ENCODE measurements around the gene PHC3. TPM values are rescaled to one million over a fixed set of nuclear protein-coding genes. Genes with fewer than 3 reads are reported as not detected.

Gene PHC3
- total RNA-seq, 6 experiments from 2014 or later: 38.8 to 61.3 (median 55.7) TPM

GRCh38 chr3:170222647-170223541 lies 41.4 kb upstream of the PHC3 start:
- Mint-ChIP-seq H3K36me3 (ENCODE audit: low read depth) (peaks cover 6% of the 10 kb centered on the region; the same call in 1 of the 2 replicates), H3K27me3 (ENCODE audit: insufficient read depth) (no peaks in the 10 kb centered on the region; the same call in 1 of the 2 replicates), H3K4me1 (ENCODE audit: low read depth) (peaks cover 69% of the 10 kb centered on the region), H3K4me3 (peak overlapping the region; percentile 94), H3K27ac (peak overlapping the region; percentile 71), H3K9me3 (no peaks in the 10 kb centered on the region)
- DNase-seq: peak; percentile 15
- peak; percentile 49 for TF ChIP-seq CTCF (IDR thresholded peaks at IDR 0.05)

- no peak; the same call in 1 of the 2 replicates for TF ChIP-seq CTCF (IDR thresholded peaks at IDR 0.05)
- Mint-ChIP-seq H3K9me3 (no peaks in the 10 kb centered on the region), H3K4me3 (peak within 1 kb of the TSS; percentile 94), H3K36me3 (ENCODE audit: low read depth) (peaks cover 6% of the 10 kb centered on the region; the same call in 1 of the 2 replicates), H3K4me1 (ENCODE audit: low read depth) (peaks cover 61% of the 10 kb centered on the region), H3K27ac (peak within 1 kb of the TSS; percentile 100), H3K27me3 (ENCODE audit: insufficient read depth) (no peaks in the 10 kb centered on the region; the same call in 1 of the 2 replicates)
- DNase-seq: peak; percentile 95
Measured at GRCh38 chr3:170221924-170222646, 40.6 kb upstream of the PHC3 start, which contains the start of gene PRKCI. TSS of gene PRKCI (plus strand) at chr3:170222424. CDS start at chr3:170222670, 246 bp downstream.

- TF ChIP-seq CTCF (IDR thresholded peaks at IDR 0.05): no peak
- peaks cover 49% of the 10 kb centered on the region for H3K4me1 Mint-ChIP-seq (ENCODE audit: low read depth)
- H3K27me3 Mint-ChIP-seq (ENCODE audit: insufficient read depth): no peaks in the 10 kb centered on the region; the same call in 1 of the 2 replicates
- peaks cover 6% of the 10 kb centered on the region; the same call in 1 of the 2 replicates for H3K36me3 Mint-ChIP-seq (ENCODE audit: low read depth)
- peak; percentile 44 for DNase-seq
- no peaks in the 10 kb centered on the region for H3K9me3 Mint-ChIP-seq
- peak overlapping the region; percentile 54 for H3K4me3 Mint-ChIP-seq
- H3K27ac Mint-ChIP-seq: no peak overlapping the region
Measured at GRCh38 chr3:170220871-170221270, 39.3 kb upstream of the PHC3 start.

- H3K27ac Mint-ChIP-seq: no peak overlapping the region
- peaks cover 39% of the 10 kb centered on the region for H3K4me1 Mint-ChIP-seq (ENCODE audit: low read depth)
- no peak overlapping the region for H3K4me3 Mint-ChIP-seq
- peaks cover 2% of the 10 kb centered on the region; the same call in 1 of the 2 replicates for H3K36me3 Mint-ChIP-seq (ENCODE audit: low read depth)
- peaks cover 4% of the 10 kb centered on the region for H3K27me3 Mint-ChIP-seq (ENCODE audit: insufficient read depth)
- no peak for DNase-seq
- no peaks in the 10 kb centered on the region for H3K9me3 Mint-ChIP-seq
- TF ChIP-seq CTCF (IDR thresholded peaks at IDR 0.05): 0 out of 2 replicates have a peak, but pooled peaks have one; percentile 17
Measured at GRCh38 chr3:170219850-170220249, 38.3 kb upstream of the PHC3 start.

- Mint-ChIP-seq H3K9me3 (0 out of 2 replicates have a peak, but pooled peaks cover 5% of the 10 kb centered on the region), H3K27ac (no peak overlapping the region), H3K27me3 (ENCODE audit: insufficient read depth) (peaks cover 10% of the 10 kb centered on the region), H3K36me3 (ENCODE audit: low read depth) (peaks cover 6% of the 10 kb centered on the region; the same call in 1 of the 2 replicates), H3K4me3 (no peak overlapping the region), H3K4me1 (ENCODE audit: low read depth) (no peaks in the 10 kb centered on the region)
- TF ChIP-seq CTCF (IDR thresholded peaks at IDR 0.05): no peak
- DNase-seq: no peak
Measured at GRCh38 chr3:170211668-170212067, 30.1 kb upstream of the PHC3 start.
